AG04450 (cell line): ENCODE measurements around the gene GRIA1. TPM values are rescaled to one million over a fixed set of nuclear protein-coding genes. Genes with fewer than 3 reads are reported as not detected.

ENCODE experiments used
- CTCF ChIA-PET: fragments of 300-600, 350-600 bp; formaldehyde crosslinking; extraction: SDS; loops from one replicate; lab custom pipeline; 2022; ENCODE audit warnings: antibody characterized with exemption, inconsistent platforms; lab: Charles Lee
- POLR2A ChIA-PET: fragments of 350-600 bp; formaldehyde crosslinking; extraction: SDS; loops from one replicate; lab custom pipeline; 2021; ENCODE audit warnings: antibody characterized with exemption, inconsistent platforms; lab: Yijun Ruan, JAX
- DNase-seq: peaks from one replicate; pipeline ENCODE4 v3.0.0-alpha.2; 2011; ENCODE audit warnings: low read depth, low spot score
- H3K27ac ChIP-seq: one replicate; pipeline ENCODE4 v1.5.1; 2012; ENCODE audit warnings: low read depth, low read length, control low read depth
- H3K27me3 ChIP-seq: one replicate; pipeline ENCODE4 v1.6.0; 2012; ENCODE audit warnings: low read length; ENCODE audit not compliant: control insufficient read depth, insufficient read depth
- H3K4me3 ChIP-seq: 2 replicates; pipeline ENCODE4 v1.5.1; 2011; ENCODE audit warnings: mild to moderate bottlenecking, low read depth, low read length, control low read depth
- H3K9me3 ChIP-seq: 2 replicates; pipeline ENCODE4 v1.5.1; 2012; ENCODE audit warnings: low read length; ENCODE audit not compliant: control insufficient read depth, insufficient read depth
- polyA plus RNA-seq: library from polyadenylated mRNA; depleted of rRNA; stranded (reverse); fragments of >200 nt; gene quantifications from 2 replicates; pipeline ENCODE4 v1.2.3, GENCODE V29; 2011
- TF ChIP-seq, protein P1 (sequence below): IDR thresholded peaks from 2 replicates; pipeline ENCODE4 v1.5.1; 2011; ENCODE audit warnings: low read depth, low read length, control low read depth, inconsistent platforms

The GRIA1 gene
- polyA plus RNA-seq, 1 experiment, result 0.42 TPM

- CTCF ChIA-PET, result no interaction called here
- TF ChIP-seq, protein P1, sequence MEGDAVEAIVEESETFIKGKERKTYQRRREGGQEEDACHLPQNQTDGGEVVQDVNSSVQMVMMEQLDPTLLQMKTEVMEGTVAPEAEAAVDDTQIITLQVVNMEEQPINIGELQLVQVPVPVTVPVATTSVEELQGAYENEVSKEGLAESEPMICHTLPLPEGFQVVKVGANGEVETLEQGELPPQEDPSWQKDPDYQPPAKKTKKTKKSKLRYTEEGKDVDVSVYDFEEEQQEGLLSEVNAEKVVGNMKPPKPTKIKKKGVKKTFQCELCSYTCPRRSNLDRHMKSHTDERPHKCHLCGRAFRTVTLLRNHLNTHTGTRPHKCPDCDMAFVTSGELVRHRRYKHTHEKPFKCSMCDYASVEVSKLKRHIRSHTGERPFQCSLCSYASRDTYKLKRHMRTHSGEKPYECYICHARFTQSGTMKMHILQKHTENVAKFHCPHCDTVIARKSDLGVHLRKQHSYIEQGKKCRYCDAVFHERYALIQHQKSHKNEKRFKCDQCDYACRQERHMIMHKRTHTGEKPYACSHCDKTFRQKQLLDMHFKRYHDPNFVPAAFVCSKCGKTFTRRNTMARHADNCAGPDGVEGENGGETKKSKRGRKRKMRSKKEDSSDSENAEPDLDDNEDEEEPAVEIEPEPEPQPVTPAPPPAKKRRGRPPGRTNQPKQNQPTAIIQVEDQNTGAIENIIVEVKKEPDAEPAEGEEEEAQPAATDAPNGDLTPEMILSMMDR, result no peak
- Histone ChIP-seq H3K9me3 (no peaks in the 10 kb centered on the region), H3K27ac (no peak overlapping the region), H3K4me3 (no peak overlapping the region), H3K27me3 (no peaks in the 10 kb centered on the region)
- no peak for DNase-seq
- POLR2A ChIA-PET, result no interaction called here
Measured at GRCh38 chr5:153678617-153679329, 188.3 kb downstream of the GRIA1 start.

DNA sequence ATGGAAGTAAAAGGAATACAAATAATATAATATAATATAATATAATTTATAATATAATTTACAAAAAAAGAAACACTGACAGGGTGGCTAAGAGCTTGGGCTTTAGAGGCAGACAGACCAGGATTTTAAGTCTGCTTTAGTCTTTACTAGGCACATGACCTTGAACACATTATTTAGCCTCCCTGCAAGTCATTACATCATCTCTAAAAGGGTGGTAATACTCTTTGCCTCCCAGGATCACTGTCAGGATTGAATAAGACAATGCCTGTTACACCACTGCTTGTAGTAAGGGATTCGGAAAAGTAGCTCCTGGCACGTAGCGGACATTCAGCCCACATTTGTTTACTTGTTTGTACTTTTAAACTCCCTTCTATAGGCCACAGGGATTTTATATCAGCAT lies 199.8 kb downstream of the GRIA1 start:
- no peaks in the 10 kb centered on the region for H3K27me3 ChIP-seq
- no peak for DNase-seq
- H3K4me3 ChIP-seq, result no peak overlapping the region
- TF ChIP-seq, protein P1, result no peak
- CTCF ChIA-PET, result no interaction called here
- no peak overlapping the region for H3K27ac ChIP-seq
- POLR2A ChIA-PET, result no interaction called here
- H3K9me3 ChIP-seq, result no peaks in the 10 kb centered on the region

GRCh38 chr5:153696256-153696655 lies 205.8 kb downstream of the GRIA1 start:
- no peak overlapping the region for H3K4me3 ChIP-seq
- no peak for DNase-seq
- H3K9me3 ChIP-seq, result no peaks in the 10 kb centered on the region
- ChIA-PET CTCF (no interaction called here), POLR2A (no interaction called here)
- no peaks in the 10 kb centered on the region for H3K27me3 ChIP-seq
- H3K27ac ChIP-seq, result no peak overlapping the region
- TF ChIP-seq, protein P1, result no peak

- Histone ChIP-seq H3K4me3 (no peak overlapping the region), H3K9me3 (no peaks in the 10 kb centered on the region), H3K27me3 (no peaks in the 10 kb centered on the region), H3K27ac (no peak overlapping the region)
- ChIA-PET POLR2A (no interaction called here), CTCF (no interaction called here)
- TF ChIP-seq, protein P1, result no peak
- no peak for DNase-seq
Measured at GRCh38 chr5:153699035-153699434, 208.6 kb downstream of the GRIA1 start.

GRCh38 chr5:153700940-153701339 lies 210.5 kb downstream of the GRIA1 start:
- no peak for DNase-seq
- TF ChIP-seq, protein P1, result no peak
- H3K27me3 ChIP-seq, result no peaks in the 10 kb centered on the region
- no peak overlapping the region for H3K4me3 ChIP-seq
- ChIA-PET POLR2A (no interaction called here), CTCF (no interaction called here)
- H3K9me3 ChIP-seq, result no peaks in the 10 kb centered on the region
- H3K27ac ChIP-seq, result no peak overlapping the region
